ENCODE measurements around the gene CLSTN1.

DNA sequence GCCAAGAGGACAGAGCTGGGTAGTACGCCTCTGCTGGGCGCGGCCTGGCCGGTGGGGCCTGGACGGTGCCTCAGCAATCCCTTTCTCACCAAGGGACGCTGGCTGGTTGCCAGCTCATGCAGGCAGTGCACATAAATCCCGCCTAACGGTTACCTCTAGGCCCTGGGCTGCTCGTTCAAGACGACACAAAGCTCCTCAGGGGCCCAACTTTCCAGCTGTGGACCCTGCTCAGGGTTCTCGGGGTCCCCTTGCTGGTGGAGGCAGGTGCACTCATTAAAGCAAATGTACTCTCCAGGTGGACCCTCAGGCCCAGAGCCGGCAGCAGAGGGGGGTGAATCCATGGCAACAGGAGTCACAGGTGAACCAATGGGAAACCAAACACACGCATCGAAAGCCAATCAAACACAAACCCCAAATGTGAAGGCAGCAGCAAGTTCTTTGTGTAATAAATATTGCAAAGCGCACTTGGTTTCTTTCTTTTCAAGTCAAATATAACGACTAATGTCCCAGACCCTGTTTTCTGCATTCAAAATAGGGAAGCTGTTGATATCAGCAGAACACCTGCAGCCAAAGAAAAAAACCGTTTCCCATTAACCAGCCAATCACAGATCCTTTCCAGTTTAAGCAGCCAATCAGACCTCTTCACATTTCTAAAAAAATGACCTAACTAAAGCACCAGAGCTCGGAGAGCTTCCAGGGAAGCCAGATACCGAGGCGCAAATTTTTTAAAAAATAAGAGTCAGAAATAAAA, 26.1 kb upstream of the CLSTN1 start:
- TF ChIP-seq, protein P1, sequence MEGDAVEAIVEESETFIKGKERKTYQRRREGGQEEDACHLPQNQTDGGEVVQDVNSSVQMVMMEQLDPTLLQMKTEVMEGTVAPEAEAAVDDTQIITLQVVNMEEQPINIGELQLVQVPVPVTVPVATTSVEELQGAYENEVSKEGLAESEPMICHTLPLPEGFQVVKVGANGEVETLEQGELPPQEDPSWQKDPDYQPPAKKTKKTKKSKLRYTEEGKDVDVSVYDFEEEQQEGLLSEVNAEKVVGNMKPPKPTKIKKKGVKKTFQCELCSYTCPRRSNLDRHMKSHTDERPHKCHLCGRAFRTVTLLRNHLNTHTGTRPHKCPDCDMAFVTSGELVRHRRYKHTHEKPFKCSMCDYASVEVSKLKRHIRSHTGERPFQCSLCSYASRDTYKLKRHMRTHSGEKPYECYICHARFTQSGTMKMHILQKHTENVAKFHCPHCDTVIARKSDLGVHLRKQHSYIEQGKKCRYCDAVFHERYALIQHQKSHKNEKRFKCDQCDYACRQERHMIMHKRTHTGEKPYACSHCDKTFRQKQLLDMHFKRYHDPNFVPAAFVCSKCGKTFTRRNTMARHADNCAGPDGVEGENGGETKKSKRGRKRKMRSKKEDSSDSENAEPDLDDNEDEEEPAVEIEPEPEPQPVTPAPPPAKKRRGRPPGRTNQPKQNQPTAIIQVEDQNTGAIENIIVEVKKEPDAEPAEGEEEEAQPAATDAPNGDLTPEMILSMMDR (IDR thresholded peaks at IDR 0.05): no peak
- TF ChIP-seq EZH2phosphoT487 (IDR thresholded peaks at IDR 0.05) (no peak), EZH2 (IDR thresholded peaks at IDR 0.05) (no peak)

Measured in neural progenitor cell (in vitro differentiated cells).